ENCODE results near the gene SVBP.

Gene SVBP

GRCh38 chr1:42797979-42798378 lies 19.2 kb downstream of the SVBP start:
- no peak for DNase-seq

- DNase-seq, result no peak
Measured at GRCh38 chr1:42797414-42797813, 19.8 kb downstream of the SVBP start.

GRCh38 chr1:42793824-42794223 lies 23.4 kb downstream of the SVBP start:
- no peak for DNase-seq

GRCh38 chr1:42788021-42788420 lies 29.2 kb downstream of the SVBP start:
- no peak for DNase-seq

GRCh38 chr1:42786097-42786496 lies 31.1 kb downstream of the SVBP start:
- no peak for DNase-seq

GRCh38 chr1:42784946-42785693 lies 32.1 kb downstream of the SVBP start, which contains the start of gene TMEM269:
TMEM269 (plus strand) TSS chr1:42784991; CDS start chr1:42789894, 4,903 bp downstream.
- no peak for DNase-seq

- no peak for DNase-seq
Measured at GRCh38 chr1:42784547-42784945, 32.7 kb downstream of the SVBP start.

GRCh38 chr1:42783092-42783491 lies 34.1 kb downstream of the SVBP start:
- DNase-seq, result no peak

- DNase-seq, result no peak
Measured at GRCh38 chr1:42780176-42780575, 37.0 kb downstream of the SVBP start.

GRCh38 chr1:42779725-42780124 lies 37.5 kb downstream of the SVBP start:
- no peak for DNase-seq

- peak; percentile 53 for DNase-seq
Measured at GRCh38 chr1:42777852-42778251, 39.3 kb downstream of the SVBP start.

- DNase-seq, result no peak
Measured at GRCh38 chr1:42776502-42776901, 40.7 kb downstream of the SVBP start.

- DNase-seq, result no peak
Measured at GRCh38 chr1:42774928-42775526, 42.2 kb downstream of the SVBP start.

- no peak for DNase-seq
Measured at GRCh38 chr1:42773420-42773819, 43.8 kb downstream of the SVBP start.

GRCh38 chr1:42769811-42770210 lies 47.4 kb downstream of the SVBP start:
- no peak for DNase-seq

- no peak for DNase-seq
Measured at GRCh38 chr1:42768172-42768571, 49.0 kb downstream of the SVBP start.

GRCh38 chr1:42767510-42768000 lies 49.6 kb downstream of the SVBP start:
- DNase-seq, result no peak

- DNase-seq, result peak; percentile 100
Measured at GRCh38 chr1:42766741-42767509, 50.3 kb downstream of the SVBP start, which contains the start of the genes C1orf50 and P3H1. C1orf50 (plus strand) TSS chr1:42767249; CDS start chr1:42767312, 63 bp downstream. P3H1 (minus strand) TSS chr1:42767028; CDS start chr1:42766971, 57 bp downstream.

GRCh38 chr1:42765832-42766740 lies 51.1 kb downstream of the SVBP start:
- peak; percentile 47 for DNase-seq

GRCh38 chr1:42765269-42765668 lies 51.9 kb downstream of the SVBP start:
- no peak for DNase-seq

- no peak for DNase-seq
Measured at GRCh38 chr1:42762269-42762668, 54.9 kb downstream of the SVBP start.

GRCh38 chr1:42761567-42761966 lies 55.6 kb downstream of the SVBP start:
- DNase-seq, result no peak

Measured in NCI-H774 (cell line).